MM.1S (cell line): ENCODE measurements around the gene PLVAP.
"Not testable (repeated sequence)": the region's sequence is repeated elsewhere in the genome, so short reads cannot be mapped to it uniquely, and the experiment has no call there.

Experiments
- DNase-seq: peaks from one replicate; pipeline ENCODE4 v3.0.0-alpha.2; 2015
- H2AFZ ChIP-seq: fragments of 300-600 bp; sonication (generic); 2 replicates; pipeline ENCODE4 v1.6.0; 2016; ENCODE audit warnings: antibody characterized with exemption, low read length
- H3F3A ChIP-seq: fragments of 300-600 bp; sonication (generic); 2 replicates; pipeline ENCODE4 v1.6.1; 2016; ENCODE audit warnings: mild to moderate bottlenecking, antibody characterized with exemption, low read length, moderate library complexity, mixed read lengths; ENCODE audit not compliant: insufficient read depth
- H3K27ac ChIP-seq: fragments of 300-600 bp; sonication (generic); 2 replicates; pipeline ENCODE4 v1.5.1; 2016; ENCODE audit warnings: mild to moderate bottlenecking, low read length
- H3K27me3 ChIP-seq: fragments of 300-600 bp; sonication (generic); replicated peaks from 2 replicates; pipeline ENCODE4 v1.6.0; 2016; ENCODE audit warnings: low read length; ENCODE audit not compliant: insufficient read depth
- H3K36me3 ChIP-seq: fragments of 300-600 bp; sonication (generic); replicated peaks from 2 replicates; pipeline ENCODE4 v1.6.1; 2016; ENCODE audit warnings: mild to moderate bottlenecking, low read length, mixed read lengths; ENCODE audit not compliant: insufficient read depth
- H3K4me1 ChIP-seq: fragments of 300-600 bp; sonication (generic); 2 replicates; pipeline ENCODE4 v1.6.1; 2016; ENCODE audit warnings: low read length, mixed read lengths
- H3K4me2 ChIP-seq: fragments of 300-600 bp; sonication (generic); 2 replicates; pipeline ENCODE4 v1.6.0; 2016; ENCODE audit warnings: low read depth, low read length
- H3K4me3 ChIP-seq: fragments of 300-600 bp; sonication (generic); 2 replicates; pipeline ENCODE4 v1.5.1; 2016; ENCODE audit warnings: low read length, mixed read lengths
- H3K79me2 ChIP-seq: fragments of 300-600 bp; sonication (generic); 2 replicates; pipeline ENCODE4 v1.6.1; 2016; ENCODE audit warnings: mixed run types, low read length, mixed read lengths
- H3K9ac ChIP-seq: fragments of 300-600 bp; sonication (generic); 2 replicates; pipeline ENCODE4 v1.6.1; 2016; ENCODE audit warnings: low read length, mixed read lengths
- H3K9me2 ChIP-seq: fragments of 300-600 bp; sonication (generic); replicated peaks from 2 replicates; pipeline ENCODE4 v1.6.1; 2016; ENCODE audit warnings: mild to moderate bottlenecking, low read length, mixed read lengths; ENCODE audit not compliant: insufficient read depth
- H3K9me3 ChIP-seq: fragments of 300-600 bp; sonication (generic); replicated peaks from 2 replicates; pipeline ENCODE4 v1.6.1; 2016; ENCODE audit warnings: mild to moderate bottlenecking, low read length, mixed read lengths; ENCODE audit not compliant: insufficient read depth
- H4K20me1 ChIP-seq: fragments of 300-600 bp; sonication (generic); 2 replicates; pipeline ENCODE4 v1.6.1; 2016; ENCODE audit warnings: mild to moderate bottlenecking, low read length, moderate library complexity, mixed read lengths; ENCODE audit not compliant: insufficient read depth
- EZH2 ChIP-seq: fragments of 300-600 bp; sonication (generic); optimal IDR thresholded peaks from 2 replicates; pipeline ENCODE3; 2017; ENCODE audit warnings: low read depth, mild to moderate bottlenecking, antibody characterized with exemption, low read length, mixed read lengths
- EZH2phosphoT487 ChIP-seq: fragments of 300-600 bp; sonication (generic); IDR thresholded peaks from 2 replicates; pipeline ENCODE4 v1.6.1; 2018; ENCODE audit warnings: antibody characterized with exemption, low read length
- TF ChIP-seq, protein P1 (sequence below): fragments of 300-600 bp; sonication (generic); IDR thresholded peaks from 2 replicates; pipeline ENCODE4 v1.5.1; 2016; ENCODE audit warnings: antibody characterized with exemption, low read length, mixed read lengths

PLVAP gene

DNA sequence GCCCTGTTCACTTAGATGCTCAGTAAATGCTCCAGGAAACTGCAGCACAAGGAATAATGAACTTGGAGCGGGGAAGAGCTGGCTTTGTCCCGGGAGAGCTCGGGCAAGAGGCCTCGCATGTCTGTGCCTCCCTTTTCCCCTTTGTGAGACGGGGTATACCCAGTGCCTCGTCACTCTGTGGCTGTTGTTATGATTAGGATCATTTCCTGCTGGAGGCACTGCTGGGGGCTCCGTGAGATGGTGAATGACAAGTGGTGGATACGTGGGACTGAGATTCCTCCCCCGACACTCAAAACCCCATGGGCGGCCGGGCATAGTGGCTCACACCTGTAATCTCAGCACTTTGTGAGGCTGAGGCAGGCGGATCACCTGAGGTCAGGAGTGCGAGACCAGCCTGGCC lies 1.1 kb upstream of the PLVAP start:
- no peaks in the 10 kb centered on the region for H3K27me3 ChIP-seq
- H3K4me1 ChIP-seq = peaks cover 26% of the 10 kb centered on the region
- no peaks in the 10 kb centered on the region for H3K9me3 ChIP-seq
- no peak overlapping the region for H3K27ac ChIP-seq
- no peaks in the 10 kb centered on the region for H3K36me3 ChIP-seq
- no peaks in the 10 kb centered on the region for H3K79me2 ChIP-seq
- H3K9ac ChIP-seq = no peak overlapping the region
- H3K4me2 ChIP-seq = no peak overlapping the region
- no peaks in the 10 kb centered on the region for H4K20me1 ChIP-seq
- H3K9me2 ChIP-seq = no peaks in the 10 kb centered on the region
- peaks cover 6% of the 10 kb centered on the region; the same call in 1 of the 2 replicates for H3F3A ChIP-seq
- H3K4me3 ChIP-seq = no peak overlapping the region
- DNase-seq = no peak
- no peak overlapping the region for H2AFZ ChIP-seq
- no peak for TF ChIP-seq EZH2
- TF ChIP-seq, protein P1, sequence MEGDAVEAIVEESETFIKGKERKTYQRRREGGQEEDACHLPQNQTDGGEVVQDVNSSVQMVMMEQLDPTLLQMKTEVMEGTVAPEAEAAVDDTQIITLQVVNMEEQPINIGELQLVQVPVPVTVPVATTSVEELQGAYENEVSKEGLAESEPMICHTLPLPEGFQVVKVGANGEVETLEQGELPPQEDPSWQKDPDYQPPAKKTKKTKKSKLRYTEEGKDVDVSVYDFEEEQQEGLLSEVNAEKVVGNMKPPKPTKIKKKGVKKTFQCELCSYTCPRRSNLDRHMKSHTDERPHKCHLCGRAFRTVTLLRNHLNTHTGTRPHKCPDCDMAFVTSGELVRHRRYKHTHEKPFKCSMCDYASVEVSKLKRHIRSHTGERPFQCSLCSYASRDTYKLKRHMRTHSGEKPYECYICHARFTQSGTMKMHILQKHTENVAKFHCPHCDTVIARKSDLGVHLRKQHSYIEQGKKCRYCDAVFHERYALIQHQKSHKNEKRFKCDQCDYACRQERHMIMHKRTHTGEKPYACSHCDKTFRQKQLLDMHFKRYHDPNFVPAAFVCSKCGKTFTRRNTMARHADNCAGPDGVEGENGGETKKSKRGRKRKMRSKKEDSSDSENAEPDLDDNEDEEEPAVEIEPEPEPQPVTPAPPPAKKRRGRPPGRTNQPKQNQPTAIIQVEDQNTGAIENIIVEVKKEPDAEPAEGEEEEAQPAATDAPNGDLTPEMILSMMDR = no peak
- TF ChIP-seq EZH2phosphoT487 = no peak

DNA sequence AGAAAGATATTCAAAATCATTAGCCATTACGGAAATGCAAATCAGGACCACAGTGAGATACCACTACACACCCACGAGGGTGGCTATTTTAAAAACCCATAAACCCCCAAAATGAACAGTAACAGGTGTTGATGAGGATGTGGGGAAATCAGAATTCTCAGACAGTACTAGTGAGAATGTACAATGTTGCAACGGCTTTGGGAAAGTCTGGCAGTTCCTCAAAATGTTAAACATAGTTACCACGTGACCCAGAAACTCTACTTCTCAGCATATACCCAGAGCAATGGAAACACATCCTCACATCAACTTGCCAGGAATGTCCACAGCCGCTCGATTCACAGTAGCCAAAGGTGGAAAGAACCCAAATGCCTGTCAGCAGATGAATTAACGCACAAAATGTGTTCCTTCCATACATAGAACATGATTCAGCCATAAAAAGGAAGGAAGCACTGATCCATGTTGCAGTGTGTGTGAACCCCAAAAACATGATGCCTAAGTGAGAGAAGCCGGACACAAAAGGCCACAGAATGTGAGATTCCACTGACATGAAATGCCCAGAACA lies 7.0 kb downstream of the PLVAP start:
- Histone ChIP-seq H3K4me2 (peak overlapping the region; percentile 54), H3F3A (peaks cover 30% of the 10 kb centered on the region), H3K79me2 (no peaks in the 10 kb centered on the region), H3K9ac (0 out of 2 replicates have a peak overlapping the region, but pooled peaks have one; percentile 5), H3K9me3 (no peaks in the 10 kb centered on the region), H3K4me3 (no peak overlapping the region; the same call in 1 of the 2 replicates), H3K27ac (peak overlapping the region; percentile 70), H2AFZ (peak overlapping the region; percentile 51), H3K27me3 (no peaks in the 10 kb centered on the region), H3K36me3 (no peaks in the 10 kb centered on the region), H3K4me1 (peaks cover 29% of the 10 kb centered on the region), H3K9me2 (no peaks in the 10 kb centered on the region), H4K20me1 (no peaks in the 10 kb centered on the region)
- peak; percentile 58 for DNase-seq
- no peak for TF ChIP-seq EZH2
- TF ChIP-seq EZH2phosphoT487 = no peak
- TF ChIP-seq, protein P1 = no peak

DNA sequence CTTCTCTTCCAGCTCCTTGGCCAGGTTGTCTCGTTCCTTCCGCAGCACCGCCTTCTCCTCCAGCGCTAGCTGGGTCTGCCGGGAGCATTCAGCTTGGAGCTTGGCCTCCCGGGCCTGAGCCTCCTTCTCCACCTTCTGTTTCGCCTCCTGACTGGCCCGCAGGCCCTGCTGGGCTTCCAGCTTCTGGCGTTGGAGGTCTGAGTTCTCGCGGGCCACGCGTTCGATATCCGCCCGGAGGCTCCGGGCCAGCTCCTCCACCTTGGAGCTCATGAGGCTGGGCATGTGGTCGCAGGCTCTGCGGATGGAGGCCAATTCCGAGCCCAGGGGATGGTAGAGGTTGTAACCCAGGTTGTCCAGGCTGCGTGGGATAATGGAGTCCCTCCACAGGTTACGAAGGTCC lies 11.8 kb downstream of the PLVAP start:
- H3K4me3 ChIP-seq = no peak overlapping the region
- no peak overlapping the region for H3K4me2 ChIP-seq
- no peak for DNase-seq
- H4K20me1 ChIP-seq = no peaks in the 10 kb centered on the region
- peaks cover 10% of the 10 kb centered on the region for H3F3A ChIP-seq
- TF ChIP-seq EZH2 (no peak), EZH2phosphoT487 (no peak)
- TF ChIP-seq, protein P1 = no peak
- H3K27me3 ChIP-seq = 0 out of 2 replicates have a peak, but pooled peaks cover 4% of the 10 kb centered on the region
- H3K36me3 ChIP-seq = no peaks in the 10 kb centered on the region
- peaks cover 5% of the 10 kb centered on the region for H3K4me1 ChIP-seq
- H3K9me2 ChIP-seq = no peaks in the 10 kb centered on the region
- H2AFZ ChIP-seq = no peak overlapping the region
- H3K9me3 ChIP-seq = no peaks in the 10 kb centered on the region
- H3K9ac ChIP-seq = no peak overlapping the region
- no peak overlapping the region for H3K27ac ChIP-seq
- H3K79me2 ChIP-seq = no peaks in the 10 kb centered on the region

DNA sequence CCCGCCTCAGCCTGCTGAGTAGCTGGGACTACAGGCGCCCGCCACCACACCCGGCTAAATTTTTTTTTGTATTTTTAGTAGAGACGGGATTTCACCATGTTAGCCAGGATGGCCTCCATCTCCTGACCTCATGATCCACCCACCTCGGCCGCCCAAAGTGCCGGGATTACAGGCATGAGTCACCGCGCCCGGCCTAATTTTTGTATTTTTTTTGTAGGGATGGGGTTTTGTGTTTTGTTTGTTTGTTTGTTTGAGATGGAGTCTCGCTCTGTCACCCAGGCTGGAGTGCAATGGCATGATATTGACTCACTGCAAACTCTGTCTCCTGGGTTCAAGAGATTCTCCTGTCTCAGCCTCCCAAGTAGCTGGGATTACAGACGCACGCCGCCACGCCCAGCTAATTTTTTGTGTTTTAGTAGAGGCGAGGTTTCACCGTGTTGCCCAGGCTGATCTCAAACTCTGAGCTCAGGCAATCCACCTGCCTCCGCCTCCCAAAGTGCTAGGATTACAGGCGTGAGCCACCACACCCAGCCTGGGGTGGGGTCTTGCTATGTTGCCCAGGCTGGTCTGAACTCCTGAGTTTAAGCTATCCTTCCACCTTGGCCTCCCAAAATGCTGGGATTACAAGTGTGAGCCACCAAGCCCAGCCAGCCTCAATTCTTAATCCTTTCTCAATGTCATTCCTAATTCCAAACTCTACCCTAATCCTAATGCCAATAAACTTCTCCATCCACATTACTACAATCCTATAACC lies 13.1 kb downstream of the PLVAP start:
- not testable (repeated sequence) for H2AFZ ChIP-seq, DNase-seq, H3K4me2 ChIP-seq, H3K9me2 ChIP-seq, H3K4me3 ChIP-seq, H3K27me3 ChIP-seq, H3K4me1 ChIP-seq, H4K20me1 ChIP-seq, H3K9ac ChIP-seq, H3K9me3 ChIP-seq, H3F3A ChIP-seq, H3K36me3 ChIP-seq, H3K27ac ChIP-seq, H3K79me2 ChIP-seq
